ENCODE results near the gene PRDX6. TPM values are rescaled to one million over a fixed set of nuclear protein-coding genes. Genes with fewer than 3 reads are reported as not detected.
"Not testable (repeated sequence)": the region's sequence is repeated elsewhere in the genome, so short reads cannot be mapped to it uniquely, and the experiment has no call there.

The PRDX6 gene
- total RNA-seq, 1 donor from 2014 or later = 27.3 TPM

DNA sequence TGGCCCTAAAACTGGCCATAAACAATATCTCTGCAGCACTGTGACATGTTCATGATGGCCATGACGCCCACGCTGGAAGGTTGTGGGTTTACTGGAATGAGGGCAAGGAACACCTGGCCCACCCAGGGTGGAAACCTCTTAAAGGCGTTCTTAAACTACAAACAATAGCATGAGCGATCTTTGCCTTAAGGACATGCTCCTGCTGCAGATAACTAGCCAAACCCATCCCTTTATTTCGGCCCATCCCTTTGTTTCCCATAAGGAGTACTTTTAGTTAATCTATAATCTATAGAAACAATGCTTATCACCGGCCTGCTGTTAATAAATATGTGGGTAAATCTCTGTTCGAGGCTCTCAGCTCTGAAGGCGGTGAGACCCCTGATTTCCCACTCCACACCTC lies 16.0 kb downstream of the PRDX6 start:
- not testable (repeated sequence) for FAIRE-seq; DNase-seq (ENCODE audit: low spot score in 2 of 2)

DNA sequence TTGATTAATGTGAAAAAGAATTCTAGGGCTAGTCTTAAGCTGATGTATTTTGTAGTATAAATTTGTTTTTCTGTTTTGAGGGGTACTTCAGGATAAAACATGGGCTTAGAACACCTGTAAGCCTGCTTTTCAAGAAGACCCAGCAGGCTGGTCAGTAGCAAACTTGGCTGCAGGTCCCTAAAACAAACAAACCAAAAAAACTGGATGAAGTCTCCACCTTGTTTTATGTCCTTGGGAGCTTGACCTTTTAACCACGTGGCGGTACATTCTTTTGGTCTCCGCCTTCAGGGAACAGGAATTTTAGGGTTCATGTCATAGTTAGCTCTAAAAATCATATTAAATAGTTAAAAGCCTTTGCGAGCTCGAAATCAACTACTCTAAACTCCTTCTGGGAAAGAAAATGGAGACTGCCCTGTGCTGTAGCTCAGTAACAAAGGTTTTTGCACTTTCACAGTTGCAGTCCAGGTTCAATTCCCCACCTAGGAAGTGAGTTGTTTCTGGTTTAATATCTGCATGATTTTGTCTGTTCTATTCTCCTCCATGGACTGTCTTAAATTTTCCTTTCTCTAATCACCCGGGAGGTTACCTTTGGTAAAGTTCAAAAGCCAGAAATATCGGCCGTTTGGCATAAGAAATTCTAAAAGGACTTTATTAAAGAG lies 18.6 kb downstream of the PRDX6 start:
- no peak for DNase-seq (ENCODE audit: low spot score in 2 of 2)
- no peak for FAIRE-seq

DNA sequence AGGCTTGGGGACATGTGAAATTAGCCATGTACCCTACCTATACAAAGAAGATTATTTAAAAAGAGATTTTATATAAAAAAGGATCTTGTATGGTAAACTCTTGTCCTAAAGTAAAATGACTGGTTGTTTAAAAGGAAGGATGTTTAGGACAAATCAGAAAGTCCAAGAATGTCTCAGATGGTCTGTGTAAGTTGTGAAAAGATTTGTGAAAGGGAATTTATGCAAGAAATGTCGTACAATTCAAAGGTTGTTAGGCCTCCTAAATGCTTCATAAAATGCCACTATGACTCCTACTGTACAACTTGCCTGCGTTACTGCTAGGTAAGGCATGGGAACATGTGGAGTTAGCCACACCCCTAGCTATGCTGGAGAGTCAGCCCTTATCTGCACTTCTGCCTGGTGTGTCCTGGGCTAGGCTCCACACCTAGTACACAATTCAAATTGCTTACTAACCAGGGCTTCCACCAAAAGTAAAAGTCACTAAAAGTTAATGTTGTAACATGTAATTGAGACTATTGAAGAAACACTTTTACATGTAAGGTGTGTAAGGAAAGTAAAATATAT lies 19.7 kb downstream of the PRDX6 start:
- FAIRE-seq = no peak
- no peak for DNase-seq (ENCODE audit: low spot score in 2 of 2)

DNA sequence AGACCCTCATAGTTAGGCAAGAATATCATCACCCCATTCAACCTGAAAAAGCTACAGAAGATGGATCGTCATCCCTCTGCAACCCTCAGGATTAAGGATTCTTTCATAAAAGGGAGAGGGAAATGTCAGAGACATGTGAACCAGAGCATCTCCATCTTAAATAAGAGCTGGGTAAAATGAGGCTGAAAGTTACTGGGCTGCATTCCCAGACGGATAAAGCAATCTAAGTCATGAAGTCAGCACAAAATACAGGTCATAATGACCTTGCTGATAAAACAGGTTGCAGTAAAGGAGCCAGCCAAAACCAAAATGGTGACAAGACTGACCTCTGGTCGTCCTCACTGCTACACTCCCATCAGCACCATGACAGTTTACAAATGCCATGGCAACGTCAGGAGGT lies 22.6 kb downstream of the PRDX6 start:
- no peak for FAIRE-seq

DNA sequence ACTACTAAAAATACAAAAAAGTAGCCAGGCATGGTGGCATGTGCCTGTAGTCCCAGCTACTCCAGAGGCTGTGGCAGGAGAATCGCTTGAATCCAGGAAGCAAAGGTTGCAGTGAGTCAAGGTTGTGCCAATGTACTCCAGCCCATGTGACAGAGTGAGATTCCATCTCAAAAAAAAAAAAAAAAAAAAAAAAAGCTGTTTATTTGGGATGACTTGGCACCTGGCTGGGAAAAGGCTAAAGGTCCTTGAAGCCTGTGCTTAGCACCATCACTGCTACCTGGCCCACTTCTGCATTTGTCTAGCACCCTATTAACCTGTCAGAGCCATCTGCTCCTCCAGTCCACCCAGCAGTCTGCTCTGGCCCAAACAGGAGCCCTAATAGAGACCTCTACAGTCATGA lies 25.0 kb downstream of the PRDX6 start:
- FAIRE-seq = no peak
- no peak for DNase-seq (ENCODE audit: low spot score in 2 of 2)

More for the DNA sequence above, 22.6 kb downstream of the PRDX6 start:
- DNase-seq (ENCODE audit: low spot score in 2 of 2) = no peak

DNA sequence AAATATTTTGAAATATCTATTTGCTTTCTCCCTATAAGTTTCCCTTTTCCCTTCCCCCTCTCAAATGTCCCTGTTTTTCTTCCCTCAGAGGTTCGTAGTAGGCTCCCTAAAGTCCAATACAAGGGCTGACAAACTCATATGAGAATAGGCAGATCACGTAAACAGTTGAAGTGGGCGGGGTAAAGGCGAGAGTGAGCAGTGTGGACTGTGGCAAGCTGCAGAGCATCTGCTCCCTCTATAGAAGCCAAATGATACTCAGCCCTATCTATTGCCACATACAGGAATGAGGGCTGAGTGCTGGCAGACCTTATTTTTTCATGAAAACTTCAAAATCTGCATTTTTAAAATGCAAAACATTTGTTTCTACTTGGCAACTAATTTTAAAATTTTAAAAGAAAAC lies 26.3 kb downstream of the PRDX6 start:
- no peak for DNase-seq (ENCODE audit: low spot score in 2 of 2)
- FAIRE-seq = no peak

DNA sequence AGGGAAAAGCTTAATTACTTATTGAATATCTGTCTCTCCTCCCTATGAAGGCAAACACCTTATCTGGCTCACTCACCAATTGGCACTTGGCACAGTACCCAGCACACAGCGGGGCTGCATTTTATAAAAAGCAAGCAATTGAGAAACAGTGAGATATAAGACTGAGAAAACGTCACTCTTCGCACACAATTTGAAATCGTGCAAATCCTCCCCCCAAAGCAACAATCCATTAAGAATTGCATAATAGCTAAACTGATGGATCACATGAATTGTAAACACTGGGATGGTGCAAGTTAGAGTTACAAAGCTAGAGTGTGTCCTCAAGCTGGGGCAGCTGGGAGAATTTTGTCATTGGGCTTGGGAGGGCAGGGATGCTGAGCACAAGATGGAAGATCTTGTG lies 27.1 kb downstream of the PRDX6 start:
- FAIRE-seq (no peak), DNase-seq (ENCODE audit: low spot score in 2 of 2) (no peak)

DNA sequence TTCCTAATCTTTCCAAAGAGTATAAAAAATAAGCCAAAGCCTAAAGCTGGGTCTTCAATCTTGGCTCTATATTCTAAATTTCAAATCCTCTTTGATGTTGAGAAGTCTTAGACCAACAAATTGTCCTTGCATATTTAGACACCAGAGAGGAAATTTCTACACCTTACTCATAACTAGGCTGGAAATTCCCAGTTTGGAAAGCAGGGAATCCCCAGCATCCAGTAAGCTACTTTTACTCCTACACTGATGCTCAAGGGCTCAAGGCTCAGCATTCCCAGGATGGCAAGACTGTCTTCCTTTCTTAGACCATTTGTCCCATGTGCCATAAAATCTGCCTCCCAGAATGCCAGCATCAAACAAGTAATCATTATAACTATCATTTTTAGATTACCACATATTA lies 28.3 kb downstream of the PRDX6 start:
- DNase-seq (ENCODE audit: low spot score in 2 of 2) = no peak
- FAIRE-seq = no peak

DNA sequence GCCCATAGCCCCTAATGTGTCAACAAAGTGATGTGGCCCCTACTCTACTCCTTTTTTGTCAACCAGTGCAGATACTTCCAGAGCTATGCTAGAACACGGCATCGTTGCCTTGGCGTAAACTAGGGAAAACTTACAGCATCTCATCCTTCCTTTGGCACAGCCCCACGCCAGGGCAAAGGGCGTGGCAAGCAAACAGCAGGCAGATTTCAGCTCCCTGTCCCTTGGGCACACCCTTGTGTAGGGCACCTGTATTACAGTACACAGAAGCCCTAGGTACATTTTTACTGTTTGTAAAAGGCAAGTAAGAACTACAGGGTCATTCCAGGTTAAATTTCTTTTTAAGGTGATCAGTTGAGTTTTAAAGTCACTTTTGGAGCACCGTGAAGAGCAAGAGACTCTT lies 29.3 kb downstream of the PRDX6 start:
- FAIRE-seq (no peak), DNase-seq (ENCODE audit: low spot score in 2 of 2) (no peak)

DNA sequence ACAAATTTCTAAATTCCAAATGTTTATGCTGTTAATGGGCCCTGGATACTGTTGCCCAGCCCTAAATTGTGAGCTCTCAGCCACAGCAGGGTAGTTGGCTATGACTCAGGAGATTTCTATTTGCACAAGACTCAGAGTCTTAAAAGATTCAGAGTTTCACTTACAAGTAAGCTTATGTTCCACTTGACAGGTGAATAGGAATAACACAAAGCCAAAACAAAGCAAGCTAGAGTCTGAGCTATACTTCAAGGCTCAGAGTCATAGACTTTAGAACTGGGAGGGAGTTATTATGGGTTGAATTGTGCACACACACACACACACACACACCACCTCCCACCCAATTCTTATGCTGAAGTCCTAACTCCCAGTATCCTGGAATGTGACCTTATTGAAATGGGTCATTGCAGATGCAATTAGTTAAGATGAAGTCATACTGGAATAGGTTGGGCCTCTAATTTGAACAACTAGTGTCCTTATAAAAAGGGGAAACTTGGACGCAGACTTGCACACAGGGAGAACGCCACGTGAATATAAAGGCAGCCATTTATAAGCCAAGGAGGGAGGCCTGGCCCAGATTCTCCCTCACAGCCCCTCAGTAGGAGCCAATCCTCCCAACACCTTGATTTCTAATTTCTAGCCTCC lies 30.2 kb downstream of the PRDX6 start:
- FAIRE-seq = no peak

DNA sequence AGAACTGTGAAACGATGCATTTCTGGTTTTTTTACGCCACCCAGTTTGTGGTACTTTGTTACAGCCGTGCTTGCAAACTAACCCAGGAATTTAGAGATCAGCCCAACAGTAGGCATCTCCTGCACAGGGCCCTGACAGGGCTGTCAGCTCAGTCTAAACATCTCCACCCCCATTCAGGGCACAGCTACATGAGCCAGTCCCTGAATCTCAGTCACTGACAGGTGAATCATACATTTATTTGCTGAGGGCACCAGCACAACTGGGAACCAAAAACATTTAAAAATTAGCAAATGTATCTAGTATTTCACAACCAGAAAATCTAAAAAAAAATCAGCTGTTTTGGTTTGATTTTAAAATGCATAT lies 30.7 kb downstream of the PRDX6 start:
- DNase-seq (ENCODE audit: low spot score in 2 of 2) = no peak
- no peak for FAIRE-seq

More for the DNA sequence above, 30.2 kb downstream of the PRDX6 start:
- DNase-seq (ENCODE audit: low spot score in 2 of 2) = no peak

DNA sequence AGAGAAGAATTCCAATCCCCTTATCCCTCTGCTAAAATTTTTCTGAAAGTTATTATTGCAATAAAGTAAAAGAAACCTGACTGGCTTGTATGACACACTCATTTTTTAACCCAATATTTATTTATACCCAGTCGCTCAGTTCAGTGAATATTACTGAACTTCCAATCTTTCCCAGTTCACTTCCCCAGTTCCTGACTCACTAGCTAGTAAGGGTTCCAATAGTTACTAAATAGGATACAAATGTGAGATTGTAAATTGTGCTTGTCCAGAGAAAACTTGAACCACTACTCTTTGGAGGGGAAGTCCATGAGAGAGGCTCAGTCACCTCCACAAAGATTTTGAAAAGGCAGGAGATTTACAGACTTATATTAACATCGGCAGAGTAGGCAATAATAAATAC lies 31.4 kb downstream of the PRDX6 start:
- no peak for DNase-seq (ENCODE audit: low spot score in 2 of 2)
- no peak for FAIRE-seq

DNA sequence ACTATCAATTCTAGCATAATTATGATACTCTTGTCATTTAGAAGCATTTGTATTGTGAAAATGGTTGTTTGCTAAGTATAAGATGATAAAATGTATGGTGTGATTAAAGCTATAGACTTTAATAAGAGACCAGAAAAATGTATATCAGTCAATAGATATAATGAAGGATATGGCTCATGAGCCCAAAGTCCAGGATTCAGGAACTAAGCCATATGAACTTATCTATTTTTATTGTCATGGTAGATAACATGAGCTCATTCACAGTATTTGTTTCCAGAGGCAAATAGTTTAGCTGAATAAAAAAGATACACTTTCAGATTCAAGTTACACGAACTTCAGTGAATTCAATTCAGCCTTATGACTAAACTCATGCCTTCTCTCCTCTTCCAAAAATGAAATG lies 32.7 kb downstream of the PRDX6 start:
- DNase-seq (ENCODE audit: low spot score in 2 of 2) (no peak), FAIRE-seq (no peak)

DNA sequence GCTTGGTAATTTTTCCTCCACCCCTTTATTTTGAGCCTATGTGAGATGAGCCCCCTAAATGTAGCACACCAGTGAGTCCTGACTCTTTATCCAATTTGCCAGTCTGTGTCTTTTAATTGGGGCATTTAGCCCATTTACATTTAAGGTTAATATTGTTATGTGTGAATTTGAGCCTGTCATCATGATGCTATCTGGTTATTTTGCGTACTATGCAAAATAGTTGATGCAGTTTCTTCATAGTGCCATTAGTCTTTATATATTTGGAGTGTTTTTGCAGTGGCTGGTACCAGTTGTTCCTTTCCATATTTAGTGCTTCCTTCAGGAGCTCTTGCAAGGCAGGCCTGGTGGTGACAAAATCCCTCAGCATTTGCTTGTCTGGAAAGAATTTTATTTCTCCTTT lies 37.4 kb downstream of the PRDX6 start:
- DNase-seq (ENCODE audit: low spot score in 2 of 2); FAIRE-seq: not testable (repeated sequence)

DNA sequence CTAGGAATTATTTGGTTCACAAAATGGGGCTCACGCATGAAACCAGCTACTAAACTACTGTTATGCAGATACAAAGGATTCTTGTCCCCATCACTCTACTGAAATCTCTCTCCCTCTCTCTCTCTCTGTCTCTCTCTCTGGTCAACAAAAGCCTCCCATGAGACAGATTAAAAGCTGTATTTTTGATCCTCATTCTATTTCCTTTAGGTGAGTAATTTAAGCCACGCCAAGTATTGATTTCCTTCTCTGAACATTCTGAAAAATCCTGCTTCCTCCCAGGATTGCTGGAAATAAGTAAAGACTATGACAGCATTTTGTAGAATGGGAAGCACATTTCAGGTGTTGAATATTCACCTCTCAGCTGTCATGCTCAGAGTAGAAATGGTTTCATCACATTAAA lies 43.7 kb downstream of the PRDX6 start:
- FAIRE-seq (no peak), DNase-seq (ENCODE audit: low spot score in 2 of 2) (no peak)

DNA sequence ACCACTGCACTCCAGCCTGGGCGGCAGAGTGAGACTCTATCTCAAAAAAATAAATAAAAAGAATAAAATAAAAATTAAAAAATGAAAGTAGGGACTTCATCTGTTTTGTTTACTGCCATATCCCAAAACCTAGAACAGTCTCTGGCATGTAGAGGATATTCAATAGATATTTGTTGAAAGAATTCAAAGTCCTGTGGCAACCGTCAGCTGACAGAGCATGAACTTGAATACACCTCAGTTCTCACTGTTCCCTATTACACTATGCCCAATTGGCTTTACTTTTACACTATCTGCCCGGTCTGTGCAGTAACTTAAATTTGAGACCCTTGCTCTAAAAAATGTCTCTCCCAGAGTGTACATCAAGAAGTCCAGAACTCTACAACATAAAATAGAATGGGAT lies 46.2 kb downstream of the PRDX6 start:
- FAIRE-seq (no peak), DNase-seq (ENCODE audit: low spot score in 2 of 2) (no peak)

DNA sequence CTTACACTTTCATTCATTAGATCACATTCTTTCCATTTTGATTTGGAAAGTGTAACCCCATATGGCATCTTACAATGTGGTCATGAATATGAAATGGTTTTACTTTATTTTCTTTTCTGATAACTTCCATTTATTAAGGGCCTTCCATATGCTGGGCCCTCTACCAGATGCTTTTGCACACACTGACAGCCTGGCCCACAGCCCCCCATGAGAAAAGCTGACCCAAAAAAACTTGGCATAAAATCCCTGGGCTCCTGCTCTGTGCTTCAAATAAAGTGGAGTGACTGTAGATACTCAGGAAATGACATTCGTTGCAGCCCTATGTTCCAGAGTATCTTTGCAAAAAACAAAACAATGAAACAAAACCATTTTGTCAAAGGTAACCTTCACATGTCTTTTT lies 48.8 kb downstream of the PRDX6 start:
- DNase-seq (ENCODE audit: low spot score in 2 of 2) (no peak), FAIRE-seq (no peak)

DNA sequence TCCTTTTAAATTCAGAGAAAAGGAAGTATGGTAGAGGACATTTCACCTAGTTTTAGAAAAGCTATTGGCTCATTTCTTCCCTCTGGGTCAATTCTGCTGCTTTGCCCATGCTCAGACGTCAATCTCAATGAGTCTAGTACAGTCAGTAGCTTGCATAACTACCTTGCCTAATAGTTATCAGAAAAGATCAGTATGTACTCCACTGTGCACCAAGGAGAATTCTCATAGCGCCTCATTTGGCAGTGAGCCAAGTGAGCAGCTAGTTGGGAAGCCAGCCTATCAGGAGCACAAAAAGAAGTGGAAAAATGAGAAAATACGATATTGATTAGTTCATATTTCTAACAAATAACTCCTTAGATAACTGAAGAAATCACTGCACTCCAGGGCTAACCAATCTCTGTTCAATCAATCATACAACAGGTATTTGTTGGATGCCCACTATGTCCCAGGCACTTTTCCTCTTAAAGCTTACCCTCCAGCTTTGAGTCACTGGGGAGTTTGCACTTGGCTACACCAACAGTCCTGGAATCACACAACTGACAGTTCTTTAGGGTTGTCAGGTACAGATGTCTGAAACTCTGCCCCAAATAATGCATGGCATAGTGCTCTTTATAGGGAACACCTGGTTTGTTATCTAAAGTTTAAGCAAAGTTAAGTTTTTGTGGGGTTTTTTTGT lies 50.2 kb downstream of the PRDX6 start:
- DNase-seq (ENCODE audit: low spot score in 2 of 2) (no peak), FAIRE-seq (no peak)

DNA sequence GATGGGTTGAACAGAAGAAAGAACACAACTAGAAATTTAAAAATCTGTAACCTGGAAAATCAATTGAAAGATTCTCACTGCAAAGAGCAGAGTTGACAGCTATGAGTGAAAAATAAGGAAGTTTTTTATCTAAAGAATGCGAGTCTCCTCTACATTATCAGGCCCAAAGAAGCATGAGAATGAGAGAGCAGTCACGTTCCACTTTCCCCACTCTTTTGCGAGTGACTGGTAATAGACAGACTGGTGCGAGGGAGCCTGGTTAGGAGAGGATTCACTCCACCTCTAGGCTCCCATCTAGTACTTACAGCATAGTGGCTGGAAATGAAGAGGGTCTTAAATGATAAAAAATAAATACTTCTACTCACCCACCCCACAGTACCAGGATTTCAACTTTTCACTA lies 52.0 kb downstream of the PRDX6 start:
- no peak for DNase-seq (ENCODE audit: low spot score in 2 of 2)
- no peak for FAIRE-seq

DNA sequence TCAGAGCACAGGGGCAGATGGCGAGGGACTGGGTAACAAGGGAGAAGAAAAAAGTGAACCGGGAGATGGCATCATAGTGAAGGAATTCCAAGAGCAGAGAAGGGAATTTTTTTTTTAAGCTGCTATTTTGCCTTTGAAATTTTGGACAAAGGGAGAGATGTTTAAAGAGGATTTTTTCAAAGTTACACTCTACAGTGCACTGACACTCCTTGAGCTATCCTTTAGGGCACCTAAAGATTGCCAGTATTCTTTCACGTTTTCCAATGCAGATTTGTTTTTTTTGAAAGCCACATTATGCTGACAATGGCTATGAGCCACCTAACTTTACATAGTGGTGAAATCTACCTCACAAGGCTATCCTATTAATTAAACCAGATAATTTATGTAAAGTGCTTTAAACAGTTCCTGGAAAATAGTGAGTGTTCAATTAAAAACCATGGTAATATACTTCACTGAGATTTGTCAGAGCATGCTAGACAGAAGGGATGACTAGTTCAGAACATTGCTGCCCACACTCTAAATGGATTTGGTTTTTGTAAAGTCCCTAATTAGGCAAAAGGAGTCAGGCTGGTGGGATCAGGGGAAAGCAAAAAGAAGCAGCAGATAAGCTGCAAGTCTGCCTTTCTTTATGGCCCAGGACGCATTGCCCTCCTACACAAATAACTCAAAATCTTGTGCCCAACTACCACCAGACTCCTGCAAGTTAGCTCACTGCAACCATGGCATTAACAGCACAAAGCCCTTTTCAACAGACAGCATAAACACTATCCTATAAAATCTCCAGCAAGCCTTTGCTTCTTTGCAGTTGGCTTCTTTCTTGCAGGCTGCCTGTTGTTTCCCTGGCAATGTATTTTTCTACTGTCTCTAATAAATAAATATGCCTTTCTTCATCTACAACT lies 53.9 kb downstream of the PRDX6 start:
- DNase-seq (ENCODE audit: low spot score in 2 of 2) (no peak), FAIRE-seq (no peak)

DNA sequence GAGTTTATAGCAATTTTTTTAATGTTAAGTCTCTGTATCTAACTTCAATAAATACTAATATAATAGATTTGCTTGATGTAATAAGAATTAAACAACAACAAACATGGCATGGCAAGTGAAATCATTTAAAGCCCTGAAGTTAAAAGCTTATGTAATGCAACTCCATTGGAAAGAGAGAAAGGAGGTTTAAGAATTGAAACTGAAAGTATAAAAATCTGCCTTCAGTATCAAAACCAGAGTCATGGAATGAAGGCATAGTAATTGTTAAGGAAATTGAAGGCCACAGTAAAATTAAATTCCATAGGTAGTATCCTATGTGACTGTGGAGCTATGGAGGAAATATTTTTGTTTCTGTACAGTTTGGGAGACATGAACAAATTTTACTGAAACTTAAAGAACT lies 55.1 kb downstream of the PRDX6 start:
- FAIRE-seq (no peak), DNase-seq (ENCODE audit: low spot score in 2 of 2) (no peak)

All from frontal cortex (tissue), 4 donors.